Measurements from ENCODE around the gene SHISA6. TPM values are rescaled to one million over a fixed set of nuclear protein-coding genes. Genes with fewer than 3 reads are reported as not detected.

The SHISA6 gene
- total and polyA plus RNA-seq, 2 donors (not counting 1 experiment from before 2014, with no cell fraction given) = not detected

GRCh38 chr17:11553135-11553534 is 312.1 kb downstream of the SHISA6 start:
- H3K9me3 Mint-ChIP-seq (ENCODE audit: insufficient read depth) = no peaks in the 10 kb centered on the region
- H2AFZ ChIP-seq (ENCODE audit: insufficient read depth, low read depth, low read length, poor library complexity, severe bottlenecking) = no peak overlapping the region
- DNase-seq = no peak
- no peak overlapping the region for H3K27ac Mint-ChIP-seq
- no peak overlapping the region for H3K9ac ChIP-seq (ENCODE audit: low read length)
- H3K79me2 ChIP-seq (ENCODE audit: control insufficient read depth, insufficient read depth, low read length) = no peaks in the 10 kb centered on the region
- H3K4me3 ChIP-seq (ENCODE audit: control extremely low read depth in 1 of 5, extremely low read depth in 1 of 5, insufficient read depth in 1 of 5, low read depth in 2 of 5, low read length in 4 of 5) = no peak overlapping the region
- no peak overlapping the region for H3K27ac ChIP-seq (ENCODE audit: low read length in 2 of 2)
- ATAC-seq (ENCODE audit: low read depth) = no peak
- H3K4me1 Mint-ChIP-seq = no peaks in the 10 kb centered on the region
- H3K36me3 ChIP-seq (replicated peaks in 1 of 2; ENCODE audit: control extremely low read depth in 1 of 2, control insufficient read depth in 1 of 2, extremely low read depth in 1 of 2, insufficient read depth in 2 of 2, low read length in 1 of 2) = no peaks in the 10 kb centered on the region
- no CpG with 5 or more reads among the region's 1 CpG for WGBS (ENCODE audit: insufficient coverage)
- ChIA-PET POLR2A (no interaction called here), CTCF (interaction anchor here (0.6 kb wide), 1 partner anchor 733 kb away, joined by 3 read pairs; no protein-coding TSS in a partner anchor)
- H3K27me3 ChIP-seq (replicated peaks in 1 of 4; ENCODE audit: control extremely low read depth in 1 of 4, control insufficient read depth in 3 of 4, insufficient read depth in 4 of 4, low read length in 3 of 4) = no peaks in the 10 kb centered on the region
- no peaks in the 10 kb centered on the region for H3K27me3 Mint-ChIP-seq
- no peaks in the 10 kb centered on the region for H4K20me1 ChIP-seq (ENCODE audit: control insufficient read depth, insufficient read depth, low read length, poor library complexity, severe bottlenecking)
- H3K4me1 ChIP-seq (ENCODE audit: control insufficient read depth in 2 of 2, insufficient read depth in 2 of 2, low read length in 2 of 2) = no peaks in the 10 kb centered on the region
- H3K4me2 ChIP-seq (replicated peaks; ENCODE audit: low read depth, low read length, poor library complexity, severe bottlenecking) = no peak overlapping the region
- H3K9me3 ChIP-seq (ENCODE audit: control extremely low read depth in 1 of 3, control insufficient read depth in 2 of 3, insufficient read depth in 1 of 3, low read length in 2 of 3) = peaks cover 0 to 15% (median 0%) of the 10 kb centered on the region in 3 donors
- intact Hi-C loops (cut with micrococcal nuclease) = no loop called here
- TF ChIP-seq, protein P1, sequence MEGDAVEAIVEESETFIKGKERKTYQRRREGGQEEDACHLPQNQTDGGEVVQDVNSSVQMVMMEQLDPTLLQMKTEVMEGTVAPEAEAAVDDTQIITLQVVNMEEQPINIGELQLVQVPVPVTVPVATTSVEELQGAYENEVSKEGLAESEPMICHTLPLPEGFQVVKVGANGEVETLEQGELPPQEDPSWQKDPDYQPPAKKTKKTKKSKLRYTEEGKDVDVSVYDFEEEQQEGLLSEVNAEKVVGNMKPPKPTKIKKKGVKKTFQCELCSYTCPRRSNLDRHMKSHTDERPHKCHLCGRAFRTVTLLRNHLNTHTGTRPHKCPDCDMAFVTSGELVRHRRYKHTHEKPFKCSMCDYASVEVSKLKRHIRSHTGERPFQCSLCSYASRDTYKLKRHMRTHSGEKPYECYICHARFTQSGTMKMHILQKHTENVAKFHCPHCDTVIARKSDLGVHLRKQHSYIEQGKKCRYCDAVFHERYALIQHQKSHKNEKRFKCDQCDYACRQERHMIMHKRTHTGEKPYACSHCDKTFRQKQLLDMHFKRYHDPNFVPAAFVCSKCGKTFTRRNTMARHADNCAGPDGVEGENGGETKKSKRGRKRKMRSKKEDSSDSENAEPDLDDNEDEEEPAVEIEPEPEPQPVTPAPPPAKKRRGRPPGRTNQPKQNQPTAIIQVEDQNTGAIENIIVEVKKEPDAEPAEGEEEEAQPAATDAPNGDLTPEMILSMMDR (IDR thresholded peaks at IDR 0.05) = no peak
- TF ChIP-seq EZH2 (IDR thresholded peaks at IDR 0.05; ENCODE audit: borderline replicate concordance, insufficient read depth, low read depth, low read length, poor library complexity, severe bottlenecking) = no peak
- H3K4me3 Mint-ChIP-seq = no peak overlapping the region

GRCh38 chr17:11554042-11554441 is 313.0 kb downstream of the SHISA6 start:
- Mint-ChIP-seq H3K27me3 (no peaks in the 10 kb centered on the region), H3K4me1 (no peaks in the 10 kb centered on the region), H3K9me3 (ENCODE audit: insufficient read depth) (no peaks in the 10 kb centered on the region), H3K27ac (no peak overlapping the region), H3K4me3 (no peak overlapping the region)
- Histone ChIP-seq H3K4me2 (replicated peaks; ENCODE audit: low read depth, low read length, poor library complexity, severe bottlenecking) (no peak overlapping the region), H3K9ac (ENCODE audit: low read length) (no peak overlapping the region), H3K9me3 (ENCODE audit: control extremely low read depth in 1 of 3, control insufficient read depth in 2 of 3, insufficient read depth in 1 of 3, low read length in 2 of 3) (peaks cover 0 to 25% (median 0%) of the 10 kb centered on the region in 3 donors), H3K4me1 (ENCODE audit: control insufficient read depth in 2 of 2, insufficient read depth in 2 of 2, low read length in 2 of 2) (no peaks in the 10 kb centered on the region), H2AFZ (ENCODE audit: insufficient read depth, low read depth, low read length, poor library complexity, severe bottlenecking) (no peak overlapping the region), H3K79me2 (ENCODE audit: control insufficient read depth, insufficient read depth, low read length) (no peaks in the 10 kb centered on the region), H3K4me3 (ENCODE audit: control extremely low read depth in 1 of 5, extremely low read depth in 1 of 5, insufficient read depth in 1 of 5, low read depth in 2 of 5, low read length in 4 of 5) (no peak overlapping the region), H4K20me1 (ENCODE audit: control insufficient read depth, insufficient read depth, low read length, poor library complexity, severe bottlenecking) (no peaks in the 10 kb centered on the region), H3K27me3 (replicated peaks in 1 of 4; ENCODE audit: control extremely low read depth in 1 of 4, control insufficient read depth in 3 of 4, insufficient read depth in 4 of 4, low read length in 3 of 4) (no peaks in the 10 kb centered on the region), H3K36me3 (replicated peaks in 1 of 2; ENCODE audit: control extremely low read depth in 1 of 2, control insufficient read depth in 1 of 2, extremely low read depth in 1 of 2, insufficient read depth in 2 of 2, low read length in 1 of 2) (no peaks in the 10 kb centered on the region), H3K27ac (ENCODE audit: low read length in 2 of 2) (no peak overlapping the region)
- DNase-seq (no peak), ATAC-seq (ENCODE audit: low read depth) (no peak)
- ChIA-PET POLR2A (no interaction called here), CTCF (no interaction called here)
- 60% methylated on average over 1 of the region's 1 CpG for WGBS (ENCODE audit: insufficient coverage)
- intact Hi-C loops (cut with micrococcal nuclease) = no loop called here
- TF ChIP-seq EZH2 (IDR thresholded peaks at IDR 0.05; ENCODE audit: borderline replicate concordance, insufficient read depth, low read depth, low read length, poor library complexity, severe bottlenecking) = no peak
- TF ChIP-seq, protein P1 (IDR thresholded peaks at IDR 0.05) = no peak

Measured in B cell (primary cell).